ENCODE results near the gene ZNF398. TPM values are rescaled to one million over a fixed set of nuclear protein-coding genes. Genes with fewer than 3 reads are reported as not detected.

The ZNF398 gene
- total and polyA plus RNA-seq, 9 of the 15 experiments (the other 6 are each of a cell fraction or from before 2014, with no cell fraction given), result 4.0 to 18.6 (median 10.4) TPM

- TF ChIP-seq DEAF1 (CRISPR knock-in tag; IDR thresholded peaks at IDR 0.05) (no peak), NR4A1 (CRISPR knock-in tag; IDR thresholded peaks at IDR 0.05) (no peak), NR4A1 (tag; IDR thresholded peaks at IDR 0.05) (no peak)
Measured at GRCh38 chr7:149194799-149195179, 47.5 kb downstream of the ZNF398 start (continued).

GRCh38 chr7:149195180-149196150, 48.2 kb downstream of the ZNF398 start, which contains the start of gene ZNF282:
ZNF282 (plus strand) TSS chr7:149195546; CDS start chr7:149195590, 44 bp downstream.
- in situ Hi-C loops (cut with MboI) (no loop called here), intact Hi-C loops (cut with micrococcal nuclease) (loop anchor here (5.0 kb wide), 4 partner anchors 68 to 302 kb away; partner anchors contain the start of genes ZNF425, ZNF746 and ZNF786)
- WGBS (ENCODE audit: insufficient coverage, low coverage, missing lambda C conversion rate), result 2% methylated on average over 94 of the region's 97 CpGs
- Histone ChIP-seq H3K27me3 (ENCODE audit: control insufficient read depth in 2 of 2, insufficient read depth in 2 of 2, low read length in 2 of 2) (no peaks in the 10 kb centered on the region), H3K79me2 (ENCODE audit: control insufficient read depth, insufficient read depth, low read length) (peaks cover 47% of the 10 kb centered on the region), H3K9me1 (ENCODE audit: control insufficient read depth, insufficient read depth, low read length) (no peaks in the 10 kb centered on the region), H3K27ac (ENCODE audit: extremely low read depth, low read depth, low read length) (peak within 1 kb of the TSS; percentile 88), H3K4me1 (replicated peaks in 1 of 2; ENCODE audit: control insufficient read depth in 2 of 2, insufficient read depth in 2 of 2, low read length in 2 of 2) (peaks cover 14 to 31% of the 10 kb centered on the region in 2 experiments; a peak in 4 of 5 replicates), H3K4me3 (peak within 1 kb of the TSS; percentile 99), H3K4me2 (ENCODE audit: insufficient read depth, low read length) (peak within 1 kb of the TSS; percentile 93), H2AFZ (ENCODE audit: low read depth, low read length) (peak within 1 kb of the TSS; percentile 97), H3K9me3 (replicated peaks; ENCODE audit: control insufficient read depth, insufficient read depth, low read depth, low read length) (no peaks in the 10 kb centered on the region), H3K9ac (ENCODE audit: insufficient read depth in 1 of 2, low read depth in 2 of 2, low read length in 2 of 2) (peak within 1 kb of the TSS; percentile 89 to 99), H4K20me1 (replicated peaks; ENCODE audit: control insufficient read depth, insufficient read depth, low read length) (peaks cover 6% of the 10 kb centered on the region; the same call in 1 of the 2 replicates), H3K36me3 (ENCODE audit: control insufficient read depth, insufficient read depth, low read length) (peaks cover 35% of the 10 kb centered on the region)
- peak; percentile 86 for FAIRE-seq
- peak; percentile 95 to 98 (median 98) for DNase-seq (ENCODE audit: extremely low read depth in 1 of 4, low spot score in 3 of 4)
- ATAC-seq, result peak; percentile 97
- ChIA-PET CTCF (ENCODE audit: low intra/inter-chr PET ratio) (interaction anchor here (0.6 to 1.2 kb wide), 2 partner anchors 18 to 546 kb away, joined by 3 to 4 read pairs; no protein-coding TSS in a partner anchor), POLR2A (interaction anchor here (0.5 to 2.7 kb wide), 19 partner anchors 9 to 1585 kb away, joined by 3 to 18 read pairs (median 4); partner anchors contain the start of gene ZNF398)
- BruUV-seq (replicated peaks), result no TSS peak
- peak; percentile 71; the same call in 1 of the 2 replicates for TF ChIP-seq HDAC2 (IDR thresholded peaks at IDR 0.05)
- TF ChIP-seq CHD2 (IDR thresholded peaks at IDR 0.05; ENCODE audit: low read depth, low read length), result peak; percentile 23; the same call in 1 of the 2 replicates
- TF ChIP-seq MLX (CRISPR knock-in tag; conservative IDR thresholded peaks at IDR 0.05), result 0 out of 4 replicates have a peak, but pooled peaks of 1 of the 2 experiments have one; percentile 31
- TF ChIP-seq POLR2A (conservative IDR thresholded peaks at IDR 0.05), result peak; percentile 92
- no peak for TF ChIP-seq RHOXF2B (CRISPR knock-in tag; conservative IDR thresholded peaks at IDR 0.05)
- peak; percentile 87 for TF ChIP-seq XRCC5 (IDR thresholded peaks at IDR 0.05; ENCODE audit: low read depth, low read length)
- TF ChIP-seq TCF7 (IDR thresholded peaks at IDR 0.05; ENCODE audit: borderline replicate concordance), result peak; percentile 84; the same call in 1 of the 2 replicates
- no peak for TF ChIP-seq TSC22D4 (tag; IDR thresholded peaks at IDR 0.05)
- TF ChIP-seq THAP12 (CRISPR knock-in tag; IDR thresholded peaks at IDR 0.05), result peak; percentile 71

All from K562 (cell line).